Measurements from ENCODE around the gene KCMF1.
"Not testable (repeated sequence)": the region's sequence is repeated elsewhere in the genome, so short reads cannot be mapped to it uniquely, and the experiment has no call there.

KCMF1 gene

DNA sequence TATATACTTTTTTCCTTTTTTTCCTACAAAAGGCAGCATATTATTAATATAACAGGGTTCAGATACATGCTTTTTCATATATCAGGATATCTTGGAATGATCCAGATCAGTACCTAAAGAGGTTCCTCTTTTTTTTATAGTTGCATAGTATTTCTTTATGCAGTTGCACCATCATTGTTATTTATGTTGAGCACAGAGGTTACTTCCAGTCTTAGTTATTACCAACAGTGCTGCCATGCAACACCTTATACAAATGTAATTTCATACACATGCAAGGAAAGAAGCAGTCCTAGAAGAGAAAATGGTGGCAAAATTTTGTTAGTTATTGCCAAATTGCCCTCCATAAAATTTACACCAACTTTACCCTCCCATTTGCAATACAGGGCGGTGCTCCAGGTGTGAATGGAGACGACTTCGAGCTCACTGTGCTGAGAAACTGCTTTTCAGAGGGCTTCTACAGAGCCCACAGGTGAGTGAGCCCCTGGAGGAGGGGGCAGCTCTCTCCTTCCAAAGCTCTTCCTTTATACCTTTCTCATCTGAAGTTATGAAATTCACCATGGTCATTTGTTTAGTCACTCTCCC is 30.0 kb upstream of the KCMF1 start:
- Mint-ChIP-seq H3K9me3 (no peaks in the 10 kb centered on the region), H3K36me3 (ENCODE audit: low read depth) (no peaks in the 10 kb centered on the region)
- TF ChIP-seq, protein P1, sequence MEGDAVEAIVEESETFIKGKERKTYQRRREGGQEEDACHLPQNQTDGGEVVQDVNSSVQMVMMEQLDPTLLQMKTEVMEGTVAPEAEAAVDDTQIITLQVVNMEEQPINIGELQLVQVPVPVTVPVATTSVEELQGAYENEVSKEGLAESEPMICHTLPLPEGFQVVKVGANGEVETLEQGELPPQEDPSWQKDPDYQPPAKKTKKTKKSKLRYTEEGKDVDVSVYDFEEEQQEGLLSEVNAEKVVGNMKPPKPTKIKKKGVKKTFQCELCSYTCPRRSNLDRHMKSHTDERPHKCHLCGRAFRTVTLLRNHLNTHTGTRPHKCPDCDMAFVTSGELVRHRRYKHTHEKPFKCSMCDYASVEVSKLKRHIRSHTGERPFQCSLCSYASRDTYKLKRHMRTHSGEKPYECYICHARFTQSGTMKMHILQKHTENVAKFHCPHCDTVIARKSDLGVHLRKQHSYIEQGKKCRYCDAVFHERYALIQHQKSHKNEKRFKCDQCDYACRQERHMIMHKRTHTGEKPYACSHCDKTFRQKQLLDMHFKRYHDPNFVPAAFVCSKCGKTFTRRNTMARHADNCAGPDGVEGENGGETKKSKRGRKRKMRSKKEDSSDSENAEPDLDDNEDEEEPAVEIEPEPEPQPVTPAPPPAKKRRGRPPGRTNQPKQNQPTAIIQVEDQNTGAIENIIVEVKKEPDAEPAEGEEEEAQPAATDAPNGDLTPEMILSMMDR (IDR thresholded peaks at IDR 0.05; ENCODE audit: unreplicated experiment in 3 of 3) = no peak

DNA sequence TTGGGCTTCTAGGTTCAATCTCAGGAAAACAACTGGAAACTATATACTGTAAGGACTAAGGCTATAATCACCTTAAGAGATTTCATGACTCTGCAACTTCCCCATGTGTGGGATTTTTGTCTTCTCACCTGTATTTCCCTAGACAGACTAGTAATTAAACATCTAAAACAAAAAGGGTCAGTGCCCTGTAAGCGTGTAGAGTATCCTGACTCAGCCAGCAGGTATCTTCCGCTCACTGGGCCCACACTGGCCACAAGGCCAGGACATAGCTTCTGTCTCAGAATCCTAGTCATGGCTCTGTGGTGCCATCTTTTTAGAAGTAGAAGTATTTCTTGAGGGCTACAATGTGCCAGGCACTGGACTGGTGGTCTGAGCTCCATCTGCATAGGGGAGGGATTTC is 28.8 kb upstream of the KCMF1 start:
- TF ChIP-seq, protein P1 (IDR thresholded peaks at IDR 0.05; ENCODE audit: unreplicated experiment in 3 of 3) = no peak
- Mint-ChIP-seq H3K9me3 (no peaks in the 10 kb centered on the region), H3K27ac (no peak overlapping the region), H3K4me1 (peaks cover 4% of the 10 kb centered on the region), H3K36me3 (ENCODE audit: low read depth) (no peaks in the 10 kb centered on the region), H3K4me3 (no peak overlapping the region), H3K27me3 (ENCODE audit: low read depth) (no peaks in the 10 kb centered on the region)

More for the DNA sequence above, 30.0 kb upstream of the KCMF1 start:
- H3K27me3 Mint-ChIP-seq (ENCODE audit: low read depth) = no peaks in the 10 kb centered on the region
- H3K4me1 Mint-ChIP-seq = peaks cover 4% of the 10 kb centered on the region
- H3K4me3 Mint-ChIP-seq = no peak overlapping the region
- H3K27ac Mint-ChIP-seq = no peak overlapping the region

DNA sequence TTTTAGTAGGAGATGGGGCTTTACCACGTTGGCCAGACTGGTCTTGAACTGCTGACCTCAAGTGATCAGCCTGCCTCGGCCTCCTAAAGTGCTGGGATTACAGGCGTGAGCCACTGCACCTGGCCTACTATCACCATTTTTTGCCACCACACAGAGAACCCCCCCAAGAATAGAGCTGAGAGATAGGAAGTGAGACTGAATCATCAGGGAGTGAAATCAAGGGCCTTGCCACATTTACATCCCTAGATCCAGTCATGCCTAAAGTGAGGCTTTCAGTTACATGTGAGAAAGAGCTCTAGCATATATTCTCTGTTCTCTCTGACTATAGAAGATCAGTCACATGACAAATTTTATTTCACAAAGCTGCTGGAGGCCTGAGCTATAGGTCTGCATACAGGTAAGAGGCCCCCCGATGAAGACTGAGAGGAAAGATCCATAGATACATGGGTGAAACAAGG is 28.0 kb upstream of the KCMF1 start:
- H3K4me3 Mint-ChIP-seq = no peak overlapping the region
- H3K4me1 Mint-ChIP-seq = peaks cover 4% of the 10 kb centered on the region
- no peaks in the 10 kb centered on the region for H3K36me3 Mint-ChIP-seq (ENCODE audit: low read depth)
- TF ChIP-seq, protein P1 (IDR thresholded peaks at IDR 0.05; ENCODE audit: unreplicated experiment in 3 of 3) = no peak
- no peaks in the 10 kb centered on the region for H3K27me3 Mint-ChIP-seq (ENCODE audit: low read depth)
- H3K9me3 Mint-ChIP-seq = no peaks in the 10 kb centered on the region
- H3K27ac Mint-ChIP-seq = no peak overlapping the region

DNA sequence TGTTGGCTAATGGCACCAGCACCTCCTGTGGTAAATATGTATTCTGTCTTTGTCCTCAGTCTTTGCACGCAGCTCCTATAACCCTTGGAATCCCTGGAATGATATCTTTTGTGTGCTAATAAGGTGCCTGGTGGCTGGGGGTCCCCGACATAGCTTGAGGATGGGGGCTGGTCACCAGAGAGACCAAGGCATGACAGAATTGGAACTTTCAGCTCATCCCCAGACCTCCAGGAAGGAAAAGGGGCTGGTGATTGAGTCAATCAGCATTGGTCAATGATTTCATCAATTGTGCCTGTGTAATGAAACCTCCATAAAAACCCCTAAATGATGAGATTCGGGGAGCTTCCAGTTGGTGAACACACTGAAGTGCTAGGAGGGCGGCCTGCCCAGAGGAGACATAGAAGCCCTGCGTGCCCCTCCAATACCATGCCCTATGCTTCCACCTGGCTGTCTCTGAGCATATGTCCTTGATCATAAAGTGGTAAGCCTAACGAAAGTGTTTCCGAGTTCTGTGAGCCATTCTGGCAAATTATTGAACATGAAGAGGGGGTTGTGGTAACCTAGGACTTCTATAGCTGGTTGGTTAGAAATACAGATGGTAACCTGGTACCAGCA is 26.6 kb upstream of the KCMF1 start:
- Mint-ChIP-seq H3K9me3 (no peaks in the 10 kb centered on the region), H3K4me3 (no peak overlapping the region), H3K4me1 (peaks cover 4% of the 10 kb centered on the region), H3K27me3 (ENCODE audit: low read depth) (no peaks in the 10 kb centered on the region), H3K27ac (no peak overlapping the region), H3K36me3 (ENCODE audit: low read depth) (no peaks in the 10 kb centered on the region)
- TF ChIP-seq, protein P1 (IDR thresholded peaks at IDR 0.05; ENCODE audit: unreplicated experiment in 3 of 3) = no peak

DNA sequence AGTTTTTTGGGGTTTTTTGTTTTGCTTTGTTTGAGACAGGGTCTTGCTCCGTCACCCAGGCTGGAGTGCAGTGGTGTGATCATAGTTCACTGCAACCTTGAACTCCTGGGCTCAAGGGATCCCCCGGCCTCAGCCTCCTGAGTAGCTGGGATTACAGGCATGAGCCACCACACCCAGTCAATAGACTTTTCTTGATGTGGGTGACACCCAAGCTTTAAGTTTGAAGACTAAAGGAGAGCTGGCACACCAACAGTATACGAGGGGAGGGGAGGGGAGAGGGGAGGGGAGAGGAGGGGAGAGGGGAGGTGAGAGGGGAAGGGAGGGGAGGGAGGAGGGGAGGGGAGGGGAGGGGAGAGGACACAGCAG is 25.1 kb upstream of the KCMF1 start:
- not testable (repeated sequence) for H3K27me3 Mint-ChIP-seq (ENCODE audit: low read depth); H3K4me3 Mint-ChIP-seq

DNA sequence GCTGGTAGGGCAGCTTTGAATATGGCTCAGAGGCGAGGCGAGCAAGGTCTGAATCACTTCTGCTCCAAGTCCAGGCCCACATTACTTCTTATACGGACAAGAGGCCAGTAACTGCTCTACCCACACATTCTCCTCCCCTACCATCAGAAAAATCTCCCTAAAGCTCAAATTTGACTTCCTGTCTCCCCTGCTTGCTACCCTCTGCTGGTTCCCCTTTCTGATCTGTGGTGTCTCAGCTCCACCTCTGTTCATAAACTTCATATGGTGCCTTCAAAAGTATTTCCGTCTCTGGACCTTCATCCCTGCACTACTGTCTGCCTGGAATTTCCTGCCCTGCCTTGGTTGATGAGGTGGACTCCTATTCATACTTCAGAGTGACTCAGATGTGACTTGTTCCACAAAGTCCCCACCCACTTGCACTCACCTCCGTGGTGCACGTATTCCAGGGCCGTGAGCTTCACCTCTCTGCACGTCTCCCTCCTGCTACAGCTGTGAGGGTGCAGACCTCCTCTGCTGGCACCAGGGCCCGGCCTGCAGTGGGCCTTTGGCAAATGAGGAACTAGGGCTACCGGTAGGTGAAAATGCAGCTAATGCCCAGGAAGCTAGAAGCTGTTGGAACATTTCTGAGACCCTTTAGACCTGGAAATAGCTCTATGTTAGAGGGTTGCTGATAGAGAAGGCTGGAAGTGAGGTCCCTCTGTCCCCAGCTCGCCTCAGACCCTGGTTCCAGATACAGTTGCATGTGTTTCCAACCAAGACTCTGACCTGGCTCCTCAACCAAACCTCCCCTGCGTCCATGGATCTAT is 24.6 kb upstream of the KCMF1 start:
- Mint-ChIP-seq H3K4me3 (no peak overlapping the region), H3K9me3 (no peaks in the 10 kb centered on the region), H3K4me1 (no peaks in the 10 kb centered on the region), H3K27ac (no peak overlapping the region), H3K27me3 (ENCODE audit: low read depth) (no peaks in the 10 kb centered on the region), H3K36me3 (ENCODE audit: low read depth) (no peaks in the 10 kb centered on the region)
- TF ChIP-seq, protein P1 (IDR thresholded peaks at IDR 0.05; ENCODE audit: unreplicated experiment in 3 of 3) = no peak

More for the DNA sequence above, 25.1 kb upstream of the KCMF1 start:
- H3K36me3 Mint-ChIP-seq (ENCODE audit: low read depth); H3K9me3 Mint-ChIP-seq; H3K4me1 Mint-ChIP-seq; H3K27ac Mint-ChIP-seq: not testable (repeated sequence)
